Neural progenitor cell (in vitro differentiated cells): Measurements from ENCODE around the gene SEMA6D. TPM values are rescaled to one million over a fixed set of nuclear protein-coding genes. Genes with fewer than 3 reads are reported as not detected.

Experiments
- DNase-seq: peaks from one replicate; pipeline ENCODE4 v3.0.0-alpha.2; 2016; ENCODE audit warnings: low spot score
- H2AFZ ChIP-seq: fragments of 200-600 bp; sonication (generic); replicated peaks from 2 replicates; pipeline ENCODE4 v1.6.1; 2016; ENCODE audit warnings: antibody characterized with exemption
- H3F3A ChIP-seq: fragments of 200-600 bp; sonication (generic); 2 replicates; pipeline ENCODE4 v1.6.1; 2016; ENCODE audit warnings: antibody characterized with exemption, low read depth
- H3K27ac ChIP-seq: fragments of 200-600 bp; sonication (generic); 2 replicates; pipeline ENCODE4 v1.5.1; 2016; ENCODE audit warnings: mild to moderate bottlenecking
- H3K27me3 ChIP-seq: fragments of 200-600 bp; sonication (generic); 2 replicates; pipeline ENCODE4 v1.6.1; 2016; ENCODE audit warnings: mild to moderate bottlenecking, moderate library complexity
- H3K36me3 ChIP-seq: fragments of 200-600 bp; sonication (generic); 2 replicates; pipeline ENCODE4 v1.5.1; 2016
- H3K4me1 ChIP-seq: fragments of 200-600 bp; sonication (generic); 2 replicates; pipeline ENCODE4 v1.6.1; 2016; ENCODE audit warnings: mixed run types
- H3K4me2 ChIP-seq: fragments of 200-600 bp; sonication (generic); 2 replicates; pipeline ENCODE4 v1.6.1; 2016
- H3K4me3 ChIP-seq: fragments of 200-600 bp; sonication (generic); 2 replicates; pipeline ENCODE4 v1.5.1; 2016
- H3K79me2 ChIP-seq: fragments of 200-600 bp; sonication (generic); 2 replicates; pipeline ENCODE4 v1.6.1; 2016; ENCODE audit warnings: low read depth
- H3K9ac ChIP-seq: fragments of 200-600 bp; sonication (generic); 2 replicates; pipeline ENCODE4 v1.6.1; 2016
- H3K9me3 ChIP-seq: fragments of 200-600 bp; sonication (generic); 2 replicates; pipeline ENCODE4 v1.5.1; 2016; ENCODE audit warnings: low read depth
- H4K20me1 ChIP-seq: fragments of 200-600 bp; sonication (generic); 2 replicates; pipeline ENCODE4 v1.6.1; 2016; ENCODE audit warnings: low read depth
- H3K27ac Mint-ChIP-seq: 3 replicates; pipeline ENCODE4 v1.8.0; 2021; ENCODE audit warnings: mixed read lengths
- H3K27me3 Mint-ChIP-seq: 2 replicates; pipeline ENCODE4 v1.8.0; 2022; ENCODE audit warnings: low read depth, mild to moderate bottlenecking, inconsistent platforms, moderate library complexity, mixed read lengths; ENCODE audit not compliant: insufficient read depth
- H3K36me3 Mint-ChIP-seq: 3 replicates; pipeline ENCODE4 v1.8.0; 2021; ENCODE audit warnings: mixed read lengths
- H3K4me1 Mint-ChIP-seq: 3 replicates; pipeline ENCODE4 v1.8.0; 2021; ENCODE audit warnings: mixed read lengths
- H3K4me3 Mint-ChIP-seq: 3 replicates; pipeline ENCODE4 v1.8.0; 2021; ENCODE audit warnings: mild to moderate bottlenecking, moderate library complexity, mixed read lengths
- H3K9me3 Mint-ChIP-seq: 3 replicates; pipeline ENCODE4 v1.8.0; 2020; ENCODE audit warnings: mixed read lengths
- CTCF ChIP-seq: fragments of 200-600 bp; sonication (generic); IDR thresholded peaks from 2 replicates; pipeline ENCODE4 v1.5.1; 2017; ENCODE audit warnings: antibody characterized with exemption, mild to moderate bottlenecking
- EZH2 ChIP-seq: fragments of 200-600 bp; sonication (generic); IDR thresholded peaks from 2 replicates; pipeline ENCODE4 v1.6.1; 2017; ENCODE audit warnings: antibody characterized with exemption, mild to moderate bottlenecking, moderate library complexity
- EZH2phosphoT487 ChIP-seq: fragments of 200-600 bp; sonication (generic); IDR thresholded peaks from 2 replicates; pipeline ENCODE4 v1.6.1; 2017; ENCODE audit warnings: antibody characterized with exemption
- total RNA-seq: library from RNA; depleted of rRNA; stranded (reverse); fragments of >200 nt; gene quantifications from 2 replicates; pipeline ENCODE4 v1.2.3, GENCODE V29; 2015; ENCODE audit warnings: low replicate concordance

Gene SEMA6D
- total RNA-seq, 1 donor from 2014 or later: 23.5 TPM

GRCh38 chr15:47784820-47785219, 67.5 kb downstream of the SEMA6D start:
- peaks cover 5% of the 10 kb centered on the region for H3K9me3 Mint-ChIP-seq
- no peak for TF ChIP-seq CTCF
- TF ChIP-seq EZH2phosphoT487: no peak
- TF ChIP-seq EZH2: no peak

GRCh38 chr15:47786371-47786770, 69.1 kb downstream of the SEMA6D start:
- no peak overlapping the region for H3K9ac ChIP-seq
- H3K36me3 ChIP-seq: no peaks in the 10 kb centered on the region
- peaks cover 2% of the 10 kb centered on the region for H3K27me3 Mint-ChIP-seq
- H3K9me3 ChIP-seq: no peaks in the 10 kb centered on the region
- H3K4me3 ChIP-seq: no peak overlapping the region
- H3K36me3 Mint-ChIP-seq: no peaks in the 10 kb centered on the region
- H3K9me3 Mint-ChIP-seq: peaks cover 5% of the 10 kb centered on the region
- no peak overlapping the region for H2AFZ ChIP-seq
- H3K4me1 ChIP-seq: peaks cover 14% of the 10 kb centered on the region
- H3K79me2 ChIP-seq: no peaks in the 10 kb centered on the region
- no peaks in the 10 kb centered on the region for H4K20me1 ChIP-seq
- H3K4me3 Mint-ChIP-seq: no peak overlapping the region
- no peak overlapping the region for H3K27ac ChIP-seq
- H3K27me3 ChIP-seq: no peaks in the 10 kb centered on the region
- H3K4me2 ChIP-seq: no peak overlapping the region
- H3F3A ChIP-seq: no peaks in the 10 kb centered on the region
- peaks cover 11% of the 10 kb centered on the region for H3K4me1 Mint-ChIP-seq
- H3K27ac Mint-ChIP-seq: no peak overlapping the region
- no peak for DNase-seq
- no peak for TF ChIP-seq EZH2phosphoT487

More at GRCh38 chr15:47784820-47785219, 67.5 kb downstream of the SEMA6D start:
- Histone ChIP-seq H3K4me2 (no peak overlapping the region), H3K4me1 (peaks cover 20% of the 10 kb centered on the region), H3K9me3 (no peaks in the 10 kb centered on the region), H3K27ac (no peak overlapping the region), H3K36me3 (no peaks in the 10 kb centered on the region), H4K20me1 (no peaks in the 10 kb centered on the region), H3K9ac (no peak overlapping the region), H3K27me3 (no peaks in the 10 kb centered on the region), H2AFZ (no peak overlapping the region), H3K4me3 (no peak overlapping the region), H3F3A (no peaks in the 10 kb centered on the region), H3K79me2 (no peaks in the 10 kb centered on the region)
- peaks cover 2% of the 10 kb centered on the region for H3K27me3 Mint-ChIP-seq
- H3K36me3 Mint-ChIP-seq: no peaks in the 10 kb centered on the region
- no peak for DNase-seq
- peaks cover 11% of the 10 kb centered on the region for H3K4me1 Mint-ChIP-seq
- no peak overlapping the region for H3K27ac Mint-ChIP-seq
- H3K4me3 Mint-ChIP-seq: no peak overlapping the region

GRCh38 chr15:47787875-47788274, 70.6 kb downstream of the SEMA6D start:
- Histone ChIP-seq H3K79me2 (no peaks in the 10 kb centered on the region), H3K4me2 (no peak overlapping the region), H3K27ac (no peak overlapping the region), H3K9me3 (no peaks in the 10 kb centered on the region), H4K20me1 (no peaks in the 10 kb centered on the region), H3K27me3 (no peaks in the 10 kb centered on the region), H3F3A (no peaks in the 10 kb centered on the region), H3K4me1 (peaks cover 9% of the 10 kb centered on the region), H3K36me3 (no peaks in the 10 kb centered on the region), H3K9ac (no peak overlapping the region), H3K4me3 (no peak overlapping the region), H2AFZ (no peak overlapping the region)
- Mint-ChIP-seq H3K27me3 (peaks cover 5% of the 10 kb centered on the region), H3K4me3 (no peak overlapping the region), H3K36me3 (no peaks in the 10 kb centered on the region), H3K4me1 (peaks cover 11% of the 10 kb centered on the region), H3K9me3 (no peaks in the 10 kb centered on the region), H3K27ac (no peak overlapping the region)
- TF ChIP-seq EZH2phosphoT487: no peak
- no peak for TF ChIP-seq CTCF
- no peak for TF ChIP-seq EZH2
- DNase-seq: no peak

GRCh38 chr15:47788685-47789084, 71.4 kb downstream of the SEMA6D start:
- Histone ChIP-seq H3K79me2 (no peaks in the 10 kb centered on the region), H3K27ac (no peak overlapping the region), H3K9ac (no peak overlapping the region), H3K4me1 (peaks cover 9% of the 10 kb centered on the region), H3K9me3 (no peaks in the 10 kb centered on the region), H4K20me1 (no peaks in the 10 kb centered on the region), H3F3A (no peaks in the 10 kb centered on the region), H2AFZ (no peak overlapping the region), H3K4me3 (no peak overlapping the region), H3K36me3 (no peaks in the 10 kb centered on the region), H3K27me3 (no peaks in the 10 kb centered on the region), H3K4me2 (no peak overlapping the region)
- no peaks in the 10 kb centered on the region for H3K9me3 Mint-ChIP-seq
- no peak for TF ChIP-seq EZH2
- TF ChIP-seq EZH2phosphoT487: no peak
- no peak for TF ChIP-seq CTCF
- H3K27ac Mint-ChIP-seq: no peak overlapping the region
- H3K4me1 Mint-ChIP-seq: peaks cover 11% of the 10 kb centered on the region
- no peak overlapping the region for H3K4me3 Mint-ChIP-seq
- no peak for DNase-seq
- no peaks in the 10 kb centered on the region for H3K36me3 Mint-ChIP-seq
- peaks cover 2% of the 10 kb centered on the region for H3K27me3 Mint-ChIP-seq
